Measurements from ENCODE around the gene C2CD2.

GRCh38 chr21:41837756-41838297 is 116.0 kb downstream of the C2CD2 start:
- TF ChIP-seq CTCF (conservative IDR thresholded peaks at IDR 0.05; ENCODE audit: low read length) (no peak), EZH2phosphoT487 (IDR thresholded peaks at IDR 0.05; ENCODE audit: borderline replicate concordance) (no peak)
